NCI-H2227 treated with DMSO at 0.1 percent for 48 hours (cell line): ENCODE data around the gene CNOT3.

Experiments
- DNase-seq: peaks from one replicate; lab custom pipeline; 2025; lab: John Stamatoyannopoulos, UW

The CNOT3 gene

GRCh38 chr19:54121259-54121658 is 16.3 kb upstream of the CNOT3 start:
- DNase-seq = no peak

GRCh38 chr19:54123682-54124081 is 13.9 kb upstream of the CNOT3 start:
- DNase-seq = no peak

DNA sequence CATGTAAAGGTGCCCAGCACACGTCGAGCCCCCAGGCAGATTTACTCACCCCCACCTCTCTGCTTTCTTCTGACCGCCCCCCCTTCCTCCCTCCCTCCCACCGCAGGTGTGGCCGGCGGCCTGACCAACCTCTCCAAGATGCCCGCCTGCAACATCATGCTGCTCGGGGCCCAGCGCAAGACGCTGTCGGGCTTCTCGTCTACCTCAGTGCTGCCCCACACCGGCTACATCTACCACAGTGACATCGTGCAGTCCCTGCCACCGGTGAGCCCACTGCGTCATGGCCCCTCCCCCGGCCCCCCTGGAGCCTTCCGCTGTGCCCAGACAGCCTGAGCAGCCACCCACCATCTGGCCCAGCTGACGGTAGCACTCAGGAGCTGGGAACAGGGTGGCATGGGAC is 13.2 kb upstream of the CNOT3 start:
- DNase-seq = no peak

DNA sequence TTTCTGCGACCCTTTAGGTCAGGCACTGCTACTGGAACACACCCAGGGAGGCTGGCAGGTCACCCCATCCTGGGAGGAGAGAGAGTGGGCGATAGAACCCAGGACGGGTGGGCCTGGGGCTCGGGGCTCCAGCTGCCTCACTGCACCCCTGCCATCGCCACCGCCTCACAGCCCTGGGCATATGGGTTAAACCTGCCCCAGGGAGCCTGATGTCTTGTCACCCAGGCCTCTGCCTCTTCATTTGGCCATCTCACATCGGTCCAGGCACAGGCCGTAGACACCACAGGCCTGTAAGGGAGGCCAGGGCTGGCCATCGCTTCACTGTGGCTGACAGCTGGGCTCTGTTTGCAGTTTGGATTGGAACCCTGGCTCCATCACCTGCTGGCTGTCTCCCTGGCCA is 11.8 kb upstream of the CNOT3 start:
- no peak for DNase-seq

- no peak for DNase-seq
Observed at GRCh38 chr19:54127688-54128440, 9.7 kb upstream of the CNOT3 start.

GRCh38 chr19:54128441-54128725 is 9.2 kb upstream of the CNOT3 start:
- DNase-seq = no peak

- no peak for DNase-seq
Observed at GRCh38 chr19:54128796-54129616, 8.6 kb upstream of the CNOT3 start.

- no peak for DNase-seq
Observed at GRCh38 chr19:54129617-54129996, 8.0 kb upstream of the CNOT3 start.

DNA sequence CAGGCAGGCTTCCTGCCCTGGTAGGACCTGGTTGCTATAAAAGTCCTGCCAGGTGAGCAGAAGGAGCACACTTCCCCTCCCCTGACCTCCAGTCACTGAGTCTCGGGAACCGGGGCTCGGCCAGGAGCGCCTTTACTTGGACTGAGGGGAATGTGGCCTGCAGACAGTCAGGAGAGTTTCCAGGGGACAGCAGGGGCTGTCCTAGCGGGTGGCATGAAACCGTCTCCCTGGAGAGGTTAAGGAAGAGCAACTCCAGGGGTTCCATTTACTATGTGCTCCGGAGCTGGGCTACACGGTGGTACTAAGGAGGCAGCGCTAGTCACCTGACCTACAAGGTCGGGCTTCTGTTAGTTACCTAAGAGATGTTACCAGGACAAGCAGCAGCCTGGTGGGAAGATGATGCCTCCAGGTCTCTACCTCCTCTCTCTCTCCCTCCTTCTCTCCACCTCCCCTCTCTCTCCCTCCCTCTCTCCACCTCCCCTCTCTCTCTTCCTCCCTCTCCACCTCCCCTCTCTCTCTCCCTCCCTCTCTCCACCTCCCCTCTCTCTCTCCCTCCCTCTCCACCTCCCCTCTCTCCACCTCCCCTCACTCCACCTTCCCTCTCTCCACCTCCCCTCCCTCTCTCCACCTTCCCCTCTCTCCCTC is 4.1 kb upstream of the CNOT3 start:
- peak; percentile 21 for DNase-seq

GRCh38 chr19:54133957-54134590 is 3.5 kb upstream of the CNOT3 start:
- no peak for DNase-seq

DNA sequence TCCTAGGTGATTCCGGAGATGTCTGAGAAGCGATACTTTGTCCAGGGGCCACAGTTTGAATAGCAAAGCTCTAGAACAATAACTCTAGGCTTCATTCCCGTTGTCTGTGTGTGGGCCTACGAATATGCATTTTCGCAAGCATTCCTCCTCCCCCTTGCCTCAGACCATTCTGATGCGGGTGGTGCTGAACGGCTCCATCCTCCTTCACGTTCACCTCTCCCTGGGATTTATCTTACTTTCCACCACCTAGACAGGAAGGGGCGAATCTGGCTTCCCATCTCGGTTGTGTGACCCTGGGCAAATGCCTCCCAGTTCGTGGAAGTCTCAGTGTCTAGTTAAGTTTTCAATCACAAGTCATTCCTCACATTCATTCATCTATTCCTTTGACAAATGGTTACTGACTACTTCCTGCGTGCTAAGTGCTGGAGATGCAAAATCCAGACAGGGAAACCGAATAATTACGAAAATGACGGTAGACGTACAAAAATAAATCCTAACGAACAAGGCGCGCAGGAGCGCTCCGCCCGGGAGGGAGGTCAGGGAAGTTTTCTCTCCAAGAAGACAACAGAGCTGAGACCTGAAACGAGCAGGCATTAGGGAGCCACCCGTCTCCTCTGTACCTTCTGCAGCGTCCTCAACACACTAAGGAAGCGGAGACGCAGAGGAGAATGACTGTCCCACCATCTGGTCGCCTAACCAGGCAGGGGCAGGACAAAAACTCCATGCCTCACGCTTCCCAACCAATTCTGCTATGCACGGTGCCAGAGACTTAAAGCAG is 1.3 kb upstream of the CNOT3 start:
- DNase-seq = peak; percentile 58

- DNase-seq = peak; percentile 100
Observed at GRCh38 chr19:54136864-54137698, 481 bp upstream of the CNOT3 start.

DNA sequence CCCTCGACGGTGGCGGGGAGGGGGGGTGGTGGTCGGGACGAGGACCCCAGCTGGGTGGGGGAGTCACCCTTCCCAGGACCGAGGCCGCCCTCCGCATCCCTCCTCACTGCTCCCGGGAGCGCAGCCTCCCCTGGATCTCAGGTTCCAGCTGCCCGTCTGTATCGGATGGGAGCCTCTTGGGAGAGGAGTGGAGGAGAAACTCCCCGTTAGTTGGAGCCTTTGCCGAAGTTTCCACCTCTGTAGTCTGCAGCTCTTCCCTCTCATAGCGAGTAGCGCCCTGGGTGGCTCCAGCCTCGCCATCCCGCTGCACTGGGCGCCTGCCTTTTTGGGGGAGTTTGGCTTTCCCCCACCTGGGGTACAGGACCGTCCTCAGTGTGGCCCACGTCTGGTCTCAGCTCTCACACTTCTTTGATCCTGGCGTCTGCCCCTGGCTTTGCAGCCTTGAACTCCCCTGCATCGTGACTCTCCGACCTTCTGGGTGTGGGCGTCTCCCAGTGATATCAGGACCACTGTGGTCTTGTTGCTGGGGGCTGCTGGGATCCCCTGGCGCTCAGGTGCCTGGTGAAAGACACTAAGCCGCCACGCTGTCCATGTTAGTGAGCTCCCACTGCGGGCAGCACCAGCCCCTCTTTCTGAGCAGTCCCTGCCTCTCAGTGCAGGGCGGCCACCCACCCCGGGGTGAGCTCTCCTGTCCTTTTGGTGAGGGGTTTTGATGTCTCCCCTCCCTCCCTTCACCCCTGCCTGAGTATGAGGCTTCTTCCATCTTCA is 1.1 kb downstream of the CNOT3 start:
- DNase-seq = no peak

GRCh38 chr19:54141356-54141755 is 3.8 kb downstream of the CNOT3 start:
- DNase-seq = no peak

- DNase-seq = no peak
Observed at GRCh38 chr19:54142166-54142780, 4.7 kb downstream of the CNOT3 start.

DNA sequence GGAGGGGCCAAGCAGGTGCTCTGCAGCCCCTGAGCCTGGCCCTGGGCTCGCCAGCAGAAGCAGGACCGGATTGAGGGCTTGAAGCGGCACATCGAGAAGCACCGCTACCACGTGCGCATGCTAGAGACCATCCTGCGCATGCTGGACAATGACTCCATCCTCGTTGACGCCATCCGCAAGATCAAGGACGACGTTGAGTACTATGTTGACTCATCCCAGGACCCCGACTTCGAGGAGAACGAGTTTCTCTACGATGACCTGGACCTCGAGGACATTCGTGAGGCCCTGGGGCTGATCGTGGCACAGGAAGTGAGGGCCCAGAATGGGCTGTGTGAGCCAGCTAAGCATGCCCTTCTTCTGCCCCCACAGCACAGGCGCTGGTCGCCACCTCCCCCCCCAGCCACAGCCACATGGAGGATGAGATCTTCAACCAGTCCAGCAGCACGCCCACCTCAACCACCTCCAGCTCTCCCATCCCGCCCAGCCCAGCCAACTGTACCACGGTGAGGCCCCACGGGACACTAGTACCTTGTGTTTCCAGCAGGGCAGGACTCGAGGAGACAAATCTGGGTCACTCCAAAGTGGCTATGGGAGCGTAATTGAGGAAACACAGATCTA is 8.1 kb downstream of the CNOT3 start:
- no peak for DNase-seq

GRCh38 chr19:54147676-54148075 is 10.1 kb downstream of the CNOT3 start:
- DNase-seq = peak; percentile 91

DNA sequence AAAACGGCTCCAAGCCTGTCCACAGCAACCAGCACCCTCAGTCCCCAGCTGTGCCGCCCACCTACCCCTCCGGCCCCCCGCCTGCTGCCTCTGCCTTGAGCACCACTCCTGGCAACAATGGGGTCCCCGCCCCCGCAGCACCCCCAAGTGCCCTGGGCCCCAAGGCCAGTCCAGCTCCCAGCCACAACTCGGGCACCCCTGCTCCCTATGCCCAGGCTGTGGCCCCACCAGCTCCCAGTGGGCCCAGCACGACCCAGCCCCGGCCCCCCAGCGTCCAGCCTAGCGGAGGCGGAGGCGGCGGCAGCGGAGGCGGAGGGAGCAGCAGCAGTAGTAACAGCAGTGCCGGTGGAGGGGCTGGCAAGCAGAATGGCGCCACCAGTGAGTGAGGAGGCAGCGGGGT is 10.6 kb downstream of the CNOT3 start:
- DNase-seq = peak; percentile 64
